ENCODE results near the gene SEPHS2.

- TF ChIP-seq, protein P1, sequence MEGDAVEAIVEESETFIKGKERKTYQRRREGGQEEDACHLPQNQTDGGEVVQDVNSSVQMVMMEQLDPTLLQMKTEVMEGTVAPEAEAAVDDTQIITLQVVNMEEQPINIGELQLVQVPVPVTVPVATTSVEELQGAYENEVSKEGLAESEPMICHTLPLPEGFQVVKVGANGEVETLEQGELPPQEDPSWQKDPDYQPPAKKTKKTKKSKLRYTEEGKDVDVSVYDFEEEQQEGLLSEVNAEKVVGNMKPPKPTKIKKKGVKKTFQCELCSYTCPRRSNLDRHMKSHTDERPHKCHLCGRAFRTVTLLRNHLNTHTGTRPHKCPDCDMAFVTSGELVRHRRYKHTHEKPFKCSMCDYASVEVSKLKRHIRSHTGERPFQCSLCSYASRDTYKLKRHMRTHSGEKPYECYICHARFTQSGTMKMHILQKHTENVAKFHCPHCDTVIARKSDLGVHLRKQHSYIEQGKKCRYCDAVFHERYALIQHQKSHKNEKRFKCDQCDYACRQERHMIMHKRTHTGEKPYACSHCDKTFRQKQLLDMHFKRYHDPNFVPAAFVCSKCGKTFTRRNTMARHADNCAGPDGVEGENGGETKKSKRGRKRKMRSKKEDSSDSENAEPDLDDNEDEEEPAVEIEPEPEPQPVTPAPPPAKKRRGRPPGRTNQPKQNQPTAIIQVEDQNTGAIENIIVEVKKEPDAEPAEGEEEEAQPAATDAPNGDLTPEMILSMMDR (IDR thresholded peaks at IDR 0.05) = no peak
- no peak for TF ChIP-seq EP300 (IDR thresholded peaks at IDR 0.05)
- TF ChIP-seq POLR2AphosphoS5 (IDR thresholded peaks at IDR 0.05) = no peak
These were observed 44.5 kb upstream of the SEPHS2 start for GRCh38 chr16:30490210-30490609.
